Activated gamma-delta T cell treated with anti-CD3 and anti-CD28 coated beads, Interleukin-2, amount 50 U/mL, for 16 hours (primary cell): ENCODE data around the gene GNMT.
A peak's percentile ranks its signal among the peaks of the same experiment; 100 is the strongest.

ENCODE experiments used
- DNase-seq: peaks from one replicate; pipeline ENCODE4 v3.0.0-alpha.2; 2020; ENCODE audit warnings: low read depth

Gene GNMT

GRCh38 chr6:42960243-42961019 lies at the start of gene GNMT:
Gene GNMT (plus strand): TSS chr6:42960754. CDS start chr6:42960768, 14 bp downstream.
- no peak for DNase-seq

- no peak for DNase-seq
Measured at GRCh38 chr6:42911171-42912021, 49.2 kb upstream of the GNMT start.

GRCh38 chr6:42914546-42914945 lies 46.0 kb upstream of the GNMT start:
- DNase-seq: no peak

GRCh38 chr6:42915732-42916131 lies 44.8 kb upstream of the GNMT start, which contains the start of gene PTCRA:
Gene PTCRA (plus strand): TSS chr6:42916053. CDS start chr6:42916070, 17 bp downstream.
- DNase-seq: no peak

- no peak for DNase-seq
Measured at GRCh38 chr6:42916288-42916687, 44.3 kb upstream of the GNMT start.

- no peak for DNase-seq
Measured at GRCh38 chr6:42921801-42922200, 38.8 kb upstream of the GNMT start.

- no peak for DNase-seq
Measured at GRCh38 chr6:42923666-42924065, 36.9 kb upstream of the GNMT start.

GRCh38 chr6:42925248-42925857 lies 35.2 kb upstream of the GNMT start:
- no peak for DNase-seq

GRCh38 chr6:42928986-42929820 lies 31.4 kb upstream of the GNMT start, which contains the start of gene CNPY3:
Gene CNPY3 (plus strand): TSS chr6:42929480. CDS start chr6:42929571, 91 bp downstream.
- peak; percentile 89 for DNase-seq

- peak; percentile 31 for DNase-seq
Measured at GRCh38 chr6:42929821-42930360, 30.7 kb upstream of the GNMT start.

GRCh38 chr6:42932412-42932811 lies 28.1 kb upstream of the GNMT start:
- DNase-seq: no peak

GRCh38 chr6:42933205-42933604 lies 27.3 kb upstream of the GNMT start:
- no peak for DNase-seq

- DNase-seq: no peak
Measured at GRCh38 chr6:42935322-42935721, 25.2 kb upstream of the GNMT start.

GRCh38 chr6:42936398-42936797 lies 24.2 kb upstream of the GNMT start:
- no peak for DNase-seq

- DNase-seq: no peak
Measured at GRCh38 chr6:42937548-42938427, 22.8 kb upstream of the GNMT start.

GRCh38 chr6:42938428-42938796 lies 22.1 kb upstream of the GNMT start:
- DNase-seq: no peak

- no peak for DNase-seq
Measured at GRCh38 chr6:42938987-42939809, 21.4 kb upstream of the GNMT start.

- no peak for DNase-seq
Measured at GRCh38 chr6:42939810-42940167, 20.8 kb upstream of the GNMT start.

- DNase-seq: no peak
Measured at GRCh38 chr6:42940493-42941045, 20.0 kb upstream of the GNMT start.
